HepG2 (cell line): ENCODE data around the gene CDH13. TPM values are rescaled to one million over a fixed set of nuclear protein-coding genes. Genes with fewer than 3 reads are reported as not detected.

Source experiments
- ATAC-seq: fragments of 200-7000 bp; cut with Tn5 transposase; 3 replicates; pipeline ENCODE4 v1.9.1; 2020; ENCODE audit warnings: mild to moderate bottlenecking, moderate library complexity
- BruUV-seq: library from RNA; stranded (reverse); fragments of 400-500 nt; replicated peaks from 2 replicates; lab custom pipeline; 2021; lab: Mats Ljungman, UMichigan
- CTCF ChIA-PET: fragments of 300-600 bp; formaldehyde crosslinking; extraction: SDS; loops from one replicate; lab custom pipeline; 2021; ENCODE audit warnings: low total read pairs, inconsistent platforms, low intra/inter-chr PET ratio; lab: Yijun Ruan, JAX
- POLR2A ChIA-PET: fragments of 350-600 bp; sonication (Branson Sonifier 250); formaldehyde crosslinking; loops from one replicate; lab custom pipeline; 2020; ENCODE audit warnings: antibody characterized with exemption, inconsistent platforms; lab: Yijun Ruan, JAX
- DNase-seq: peaks from one replicate; pipeline ENCODE4 v3.0.0-alpha.2; 2015; ENCODE audit warnings: low spot score
- FAIRE-seq: peaks from 3 replicates; lab custom pipeline; 2011; peaks lifted over from hg19 to GRCh38; lab: Jason Lieb, UNC
- H2AFZ ChIP-seq: one replicate; pipeline ENCODE4 v1.6.1; 2011; ENCODE audit warnings: low read length, inconsistent platforms
- H3K27ac ChIP-seq: fragments of 300-600 bp; 3 replicates; pipeline ENCODE4 v1.8.0; 2011; ENCODE audit warnings: mixed run types, mild to moderate bottlenecking, mixed read lengths, low read length, inconsistent platforms; ENCODE audit not compliant: insufficient read depth; ENCODE audit errors: extremely low read length
- H3K27me3 ChIP-seq, 2 experiments: fragments of 200-600 bp in 1 of 2; 2 replicates in 1 of 2; 3 replicates in 1 of 2; pipeline versions ENCODE4 v1.6.0 to v1.8.0; 2011; ENCODE audit warnings: low read length in 2 of 2, mild to moderate bottlenecking in 2 of 2, moderate library complexity in 2 of 2, inconsistent platforms in 1 of 2; ENCODE audit not compliant: insufficient read depth in 2 of 2, control insufficient read depth in 1 of 2
- H3K36me3 ChIP-seq, 2 experiments: fragments of 200-600 bp in 1 of 2; replicated peaks in 1 of 2; 2 replicates in 1 of 2; 3 replicates in 1 of 2; pipeline versions ENCODE4 v1.5.1 to v1.8.0; 2011; ENCODE audit warnings: low read length in 2 of 2, inconsistent platforms in 1 of 2; ENCODE audit not compliant: insufficient read depth in 2 of 2, control insufficient read depth in 1 of 2
- H3K4me1 ChIP-seq: 2 replicates; pipeline ENCODE4 v1.5.1; 2012; ENCODE audit warnings: low read length, inconsistent platforms; ENCODE audit not compliant: insufficient read depth
- H3K4me2 ChIP-seq: 2 replicates; pipeline ENCODE4 v1.6.0; 2011; ENCODE audit warnings: low read depth, low read length, inconsistent platforms
- H3K4me3 ChIP-seq, 3 experiments: fragments of 200-600 bp in 1 of 3; sonication (generic), shearing (Covaris generic) in 1 of 3; replicated peaks in 1 of 3; 2 replicates each; pipeline ENCODE4 v1.5.1; 2011 to 2016; ENCODE audit warnings: low read length in 3 of 3, inconsistent platforms in 2 of 3, low read depth in 2 of 3, mild to moderate bottlenecking in 2 of 3, control low read depth in 1 of 3, mixed read lengths in 1 of 3; ENCODE audit not compliant: insufficient read depth in 1 of 3
- H3K79me2 ChIP-seq: one replicate; pipeline ENCODE4 v1.6.1; 2011; ENCODE audit warnings: low read length, inconsistent platforms; ENCODE audit not compliant: insufficient read depth
- H3K9ac ChIP-seq: 2 replicates; pipeline ENCODE4 v1.6.0; 2011; ENCODE audit warnings: mild to moderate bottlenecking, low read depth, low read length, inconsistent platforms; ENCODE audit not compliant: insufficient read depth
- H3K9me3 ChIP-seq: 2 replicates; pipeline ENCODE4 v1.5.1; 2012; ENCODE audit warnings: mild to moderate bottlenecking, low read length
- H4K20me1 ChIP-seq: 2 replicates; pipeline ENCODE4 v1.6.0; 2011; ENCODE audit warnings: inconsistent platforms, mild to moderate bottlenecking, low read length, moderate library complexity; ENCODE audit not compliant: insufficient read depth
- ATRX ChIP-seq: sonication (generic); formaldehyde crosslinking; IDR thresholded peaks from 2 replicates; pipeline ENCODE4 v1.4.0; 2020; ENCODE audit warnings: missing genetic modification reagents, borderline replicate concordance
- BRF2 ChIP-seq: sonication (generic); formaldehyde crosslinking; IDR thresholded peaks from 2 replicates; pipeline ENCODE4 v1.8.1; 2022; ENCODE audit warnings: mild to moderate bottlenecking, missing genetic modification reagents
- CCDC6 ChIP-seq: sonication (generic); formaldehyde crosslinking; IDR thresholded peaks from 2 replicates; pipeline ENCODE4 v1.8.1; 2022; ENCODE audit warnings: mild to moderate bottlenecking, missing genetic modification reagents, moderate library complexity
- HOXA9 ChIP-seq: sonication (generic); formaldehyde crosslinking; IDR thresholded peaks from 2 replicates; pipeline ENCODE4 v1.8.1; 2022; ENCODE audit warnings: missing genetic modification reagents, mild to moderate bottlenecking, moderate library complexity, borderline replicate concordance
- MEIS1 ChIP-seq: sonication (generic); formaldehyde crosslinking; IDR thresholded peaks from 2 replicates; pipeline ENCODE4 v1.9.0; 2021; ENCODE audit warnings: mild to moderate bottlenecking, missing genetic modification reagents, moderate library complexity, borderline replicate concordance
- MIER2 ChIP-seq: IDR thresholded peaks from 2 replicates; pipeline ENCODE4 v1.6.1; 2016; ENCODE audit warnings: missing biosample characterization, missing genetic modification reagents
- REST ChIP-seq, 2 experiments: IDR thresholded peaks; 2 replicates each; pipeline ENCODE4 v1.6.1; 2011 to 2012; ENCODE audit warnings: low read length in 2 of 2, borderline replicate concordance in 1 of 2, low read depth in 1 of 2, mild to moderate bottlenecking in 1 of 2, moderate library complexity in 1 of 2
- ZBED4 ChIP-seq: sonication (generic); formaldehyde crosslinking; IDR thresholded peaks from 2 replicates; pipeline ENCODE4 v1.4.0; 2020; ENCODE audit warnings: missing genetic modification reagents, borderline replicate concordance
- ZNF510 ChIP-seq: sonication (generic); formaldehyde crosslinking; IDR thresholded peaks from 2 replicates; pipeline ENCODE4 v1.4.0; 2020; ENCODE audit warnings: low read depth, mild to moderate bottlenecking, missing genetic modification reagents
- WGBS: methylation state at CpG from one replicate; pipeline ENCODE4 v1.1.6; 2017; ENCODE audit warnings: low lambda C conversion rate; 5-methylcytosine and 5-hydroxymethylcytosine counted together
- in situ Hi-C: cut with HindIII; loops from 2 replicates; pipeline ENCODE4 v1.10.0; 2017; ENCODE audit warnings: low pct_unique_long_range_greater_than_20kb; ENCODE audit not compliant: extremely low pct_ligation_motif_present
- intact Hi-C: fragments of 100-400 bp; cut with micrococcal nuclease; formaldehyde crosslinking; loops from one replicate; pipeline ENCODE4 v1.10.0; 2022; ENCODE audit not compliant: unreplicated experiment
- polyA plus RNA-seq, 8 experiments: library from polyadenylated mRNA; depleted of rRNA in 3 of 8; stranded (reverse) in 7 of 8; unstranded in 1 of 8; fragments of >200 nt; fragmentation: Illumina TruSeq in 4 of 8; extraction: Trizol in 4 of 8; gene quantifications; 2 replicates each; pipeline versions ENCODE4 v1.2.1 to v1.2.3, GENCODE V29; 2011 to 2016; ENCODE audit warnings: low read depth in 4 of 8, missing spikeins in 1 of 8, mixed read lengths in 1 of 8; ENCODE audit not compliant: insufficient read depth in 1 of 8
- total RNA-seq, 5 experiments: library from RNA; depleted of rRNA; stranded (reverse); fragments of >200 nt; fragmentation: Illumina TruSeq; extraction: Trizol; gene quantifications; 2 replicates each; pipeline ENCODE4 v1.2.3, GENCODE V29; 2016; ENCODE audit warnings: low read depth in 1 of 5

Gene CDH13
- total and polyA plus RNA-seq, 2 of the 13 experiments (the other 11 are each of a cell fraction or from before 2014, with no cell fraction given) = not detected

- no peaks in the 10 kb centered on the region for H3K27me3 ChIP-seq
- no peak overlapping the region for H3K27ac ChIP-seq
- H3K4me3 ChIP-seq = no peak overlapping the region
- no peak overlapping the region for H2AFZ ChIP-seq
- ATAC-seq (no peak), FAIRE-seq (no peak), DNase-seq (no peak)
- ChIA-PET POLR2A (no interaction called here), CTCF (no interaction called here)
- in situ Hi-C loops = no loop called here
- no peak overlapping the region for H3K9ac ChIP-seq
- peaks cover 74% of the 10 kb centered on the region for H3K9me3 ChIP-seq
- H3K4me2 ChIP-seq = no peak overlapping the region
- H3K36me3 ChIP-seq = no peaks in the 10 kb centered on the region
- H3K79me2 ChIP-seq = no peaks in the 10 kb centered on the region
- BruUV-seq = no TSS peak
- H3K4me1 ChIP-seq = no peaks in the 10 kb centered on the region
- WGBS = 13% methylated on average over 6 of the region's 6 CpGs
- H4K20me1 ChIP-seq = no peaks in the 10 kb centered on the region
- TF ChIP-seq MIER2 (CRISPR knock-in tag) (peak; percentile 43; the same call in 1 of the 2 replicates), MEIS1 (CRISPR knock-in tag) (no peak), REST (IDR thresholded peaks at IDR 0.05; ENCODE audit: borderline replicate concordance in 1 of 2, low read depth in 1 of 2, low read length in 2 of 2) (peak; percentile 1 to 87)
- intact Hi-C loops = no loop called here
Measured at GRCh38 chr16:82859662-82860061, 232.9 kb downstream of the CDH13 start.

GRCh38 chr16:82860071-82860470 is 233.3 kb downstream of the CDH13 start:
- H3K9ac ChIP-seq = no peak overlapping the region
- no peaks in the 10 kb centered on the region for H3K27me3 ChIP-seq
- no peak overlapping the region for H3K27ac ChIP-seq
- no peaks in the 10 kb centered on the region for H3K79me2 ChIP-seq
- ChIA-PET CTCF (no interaction called here), POLR2A (no interaction called here)
- BruUV-seq = no TSS peak
- FAIRE-seq (no peak), DNase-seq (no peak), ATAC-seq (no peak)
- H3K4me1 ChIP-seq = no peaks in the 10 kb centered on the region
- 31% methylated on average over 7 of the region's 7 CpGs for WGBS
- intact Hi-C loops = no loop called here
- peaks cover 78% of the 10 kb centered on the region for H3K9me3 ChIP-seq
- in situ Hi-C loops = no loop called here
- H3K4me2 ChIP-seq = no peak overlapping the region
- H4K20me1 ChIP-seq = no peaks in the 10 kb centered on the region
- no peak overlapping the region for H2AFZ ChIP-seq
- H3K36me3 ChIP-seq = no peaks in the 10 kb centered on the region
- no peak overlapping the region for H3K4me3 ChIP-seq
- TF ChIP-seq HOXA9 (CRISPR knock-in tag) (no peak), CCDC6 (no peak), ZBED4 (CRISPR knock-in tag) (no peak), ZNF510 (CRISPR knock-in tag) (no peak), BRF2 (CRISPR knock-in tag) (no peak), ATRX (no peak)
